Measurements from ENCODE around the gene SKIC8. TPM values are rescaled to one million over a fixed set of nuclear protein-coding genes. Genes with fewer than 3 reads are reported as not detected.

The SKIC8 gene
- total RNA-seq, 1 donor from 2014 or later: 43.6 TPM

DNA sequence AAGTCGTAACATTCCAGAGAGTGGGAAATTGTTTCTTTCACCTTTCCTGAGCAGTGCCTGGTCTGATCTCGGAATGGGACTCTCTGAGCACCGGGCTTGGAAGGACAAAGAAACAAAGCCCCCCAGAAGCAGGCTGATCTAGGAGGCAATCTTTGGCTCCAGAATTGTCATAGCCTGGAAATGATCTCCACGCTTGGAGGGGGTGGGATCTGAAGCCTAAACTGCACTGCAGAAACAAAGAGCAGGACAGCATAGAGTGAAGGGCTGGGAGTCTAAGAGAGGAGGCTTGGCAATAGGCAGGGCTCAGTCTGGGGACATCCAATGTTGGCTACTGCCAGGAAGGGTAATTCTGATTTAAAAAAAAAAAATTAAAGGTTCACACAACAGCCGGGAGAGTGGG, 42.6 kb upstream of the SKIC8 start:
- H3K9me3 Mint-ChIP-seq (ENCODE audit: unreplicated experiment): peaks cover 2% of the 10 kb centered on the region
- Histone ChIP-seq H3K9ac (ENCODE audit: low read length) (no peak overlapping the region), H4K20me1 (ENCODE audit: insufficient read depth, low read length) (no peaks in the 10 kb centered on the region), H3K27ac (ENCODE audit: low read depth, low read length) (no peak overlapping the region), H3K4me2 (ENCODE audit: low read length) (no peak overlapping the region), H3K4me1 (ENCODE audit: insufficient read depth, low read length) (peaks cover 3% of the 10 kb centered on the region), H3K4me3 (ENCODE audit: insufficient read depth, low read depth, low read length) (no peak overlapping the region), H3K79me2 (ENCODE audit: insufficient read depth, low read length) (no peaks in the 10 kb centered on the region), H3K27me3 (ENCODE audit: insufficient read depth, low read length) (peaks cover 76% of the 10 kb centered on the region), H3K9me3 (ENCODE audit: insufficient read depth, low read depth, low read length) (no peaks in the 10 kb centered on the region), H2AFZ (ENCODE audit: low read depth, low read length) (no peak overlapping the region), H3K36me3 (ENCODE audit: insufficient read depth, low read length) (no peaks in the 10 kb centered on the region)
- no peaks in the 10 kb centered on the region for H3K36me3 Mint-ChIP-seq (ENCODE audit: low read depth, unreplicated experiment)
- DNase-seq (ENCODE audit: low read depth) (no peak), FAIRE-seq (no peak)
- no peak overlapping the region for H3K4me3 Mint-ChIP-seq (ENCODE audit: unreplicated experiment)
- H3K27me3 Mint-ChIP-seq (ENCODE audit: low read depth, unreplicated experiment): peaks cover 74% of the 10 kb centered on the region
- H3K27ac Mint-ChIP-seq (ENCODE audit: unreplicated experiment): no peak overlapping the region
- no peak for TF ChIP-seq EZH2 (IDR thresholded peaks at IDR 0.05; ENCODE audit: insufficient read depth, low read length)
- TF ChIP-seq, protein P1, sequence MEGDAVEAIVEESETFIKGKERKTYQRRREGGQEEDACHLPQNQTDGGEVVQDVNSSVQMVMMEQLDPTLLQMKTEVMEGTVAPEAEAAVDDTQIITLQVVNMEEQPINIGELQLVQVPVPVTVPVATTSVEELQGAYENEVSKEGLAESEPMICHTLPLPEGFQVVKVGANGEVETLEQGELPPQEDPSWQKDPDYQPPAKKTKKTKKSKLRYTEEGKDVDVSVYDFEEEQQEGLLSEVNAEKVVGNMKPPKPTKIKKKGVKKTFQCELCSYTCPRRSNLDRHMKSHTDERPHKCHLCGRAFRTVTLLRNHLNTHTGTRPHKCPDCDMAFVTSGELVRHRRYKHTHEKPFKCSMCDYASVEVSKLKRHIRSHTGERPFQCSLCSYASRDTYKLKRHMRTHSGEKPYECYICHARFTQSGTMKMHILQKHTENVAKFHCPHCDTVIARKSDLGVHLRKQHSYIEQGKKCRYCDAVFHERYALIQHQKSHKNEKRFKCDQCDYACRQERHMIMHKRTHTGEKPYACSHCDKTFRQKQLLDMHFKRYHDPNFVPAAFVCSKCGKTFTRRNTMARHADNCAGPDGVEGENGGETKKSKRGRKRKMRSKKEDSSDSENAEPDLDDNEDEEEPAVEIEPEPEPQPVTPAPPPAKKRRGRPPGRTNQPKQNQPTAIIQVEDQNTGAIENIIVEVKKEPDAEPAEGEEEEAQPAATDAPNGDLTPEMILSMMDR (IDR thresholded peaks at IDR 0.05; ENCODE audit: insufficient read depth, low read depth, low read length): no peak
- H3K4me1 Mint-ChIP-seq (ENCODE audit: low read depth, unreplicated experiment): no peaks in the 10 kb centered on the region

DNA sequence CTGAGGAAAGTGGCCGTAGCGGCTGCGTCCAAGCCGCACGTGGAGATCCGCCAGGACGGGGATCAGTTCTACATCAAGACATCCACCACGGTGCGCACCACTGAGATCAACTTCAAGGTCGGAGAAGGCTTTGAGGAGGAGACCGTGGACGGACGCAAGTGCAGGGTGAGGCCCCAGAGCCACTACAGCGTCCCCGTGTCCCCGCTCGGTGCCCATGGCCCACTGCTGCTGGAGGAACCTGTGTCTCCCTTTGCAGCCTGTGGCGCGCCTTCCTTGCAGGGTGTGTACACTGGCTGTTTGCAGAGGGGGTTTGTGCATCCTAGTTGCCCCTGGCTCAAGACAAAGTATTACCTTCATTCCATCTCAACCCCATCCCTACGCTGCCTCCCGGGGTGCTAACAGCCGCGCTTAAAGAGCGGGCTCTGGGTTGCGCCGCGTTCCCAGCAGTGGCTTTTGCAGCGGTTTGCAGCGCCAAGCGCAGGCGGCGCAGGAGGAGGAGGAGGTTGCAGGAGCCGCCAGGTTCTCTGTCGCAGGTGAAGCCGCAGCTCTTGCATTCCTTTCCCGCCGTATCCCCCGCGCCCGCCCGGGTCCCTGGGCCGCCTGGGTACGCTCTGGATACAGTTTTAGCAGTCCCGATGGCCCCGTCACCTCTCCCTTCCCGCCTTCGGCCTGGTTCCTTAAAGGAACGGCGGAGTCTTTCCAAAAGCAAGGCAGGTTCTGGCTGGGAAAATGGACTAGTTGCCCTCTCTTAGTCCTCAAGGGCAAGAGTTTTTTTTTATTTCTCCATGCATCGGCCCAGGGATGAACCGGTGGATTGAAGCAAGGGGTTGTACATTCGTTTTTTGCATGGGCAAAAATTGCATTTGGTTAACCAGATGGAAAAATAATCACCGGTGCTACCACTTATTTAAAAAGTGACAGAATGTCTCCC, 41.9 kb upstream of the SKIC8 start:
- Mint-ChIP-seq H3K27me3 (ENCODE audit: low read depth, unreplicated experiment) (peaks cover 69% of the 10 kb centered on the region), H3K27ac (ENCODE audit: unreplicated experiment) (no peak overlapping the region), H3K4me1 (ENCODE audit: low read depth, unreplicated experiment) (no peaks in the 10 kb centered on the region)

More for the DNA sequence above, 41.9 kb upstream of the SKIC8 start:
- Histone ChIP-seq H3K9ac (ENCODE audit: low read length) (no peak overlapping the region), H3K27ac (ENCODE audit: low read depth, low read length) (no peak overlapping the region), H3K4me3 (ENCODE audit: insufficient read depth, low read depth, low read length) (no peak overlapping the region), H3K27me3 (ENCODE audit: insufficient read depth, low read length) (peaks cover 71% of the 10 kb centered on the region), H3K36me3 (ENCODE audit: insufficient read depth, low read length) (no peaks in the 10 kb centered on the region), H3K4me2 (ENCODE audit: low read length) (no peak overlapping the region), H3K79me2 (ENCODE audit: insufficient read depth, low read length) (no peaks in the 10 kb centered on the region), H2AFZ (ENCODE audit: low read depth, low read length) (no peak overlapping the region), H4K20me1 (ENCODE audit: insufficient read depth, low read length) (no peaks in the 10 kb centered on the region), H3K9me3 (ENCODE audit: insufficient read depth, low read depth, low read length) (no peaks in the 10 kb centered on the region), H3K4me1 (ENCODE audit: insufficient read depth, low read length) (peaks cover 3% of the 10 kb centered on the region)
- no peak overlapping the region for H3K4me3 Mint-ChIP-seq (ENCODE audit: unreplicated experiment)
- DNase-seq (ENCODE audit: low read depth) (no peak), FAIRE-seq (no peak)
- no peaks in the 10 kb centered on the region for H3K36me3 Mint-ChIP-seq (ENCODE audit: low read depth, unreplicated experiment)
- H3K9me3 Mint-ChIP-seq (ENCODE audit: unreplicated experiment): peaks cover 2% of the 10 kb centered on the region
- peak; percentile 83 for TF ChIP-seq EZH2 (IDR thresholded peaks at IDR 0.05; ENCODE audit: insufficient read depth, low read length)
- TF ChIP-seq, protein P1 (IDR thresholded peaks at IDR 0.05; ENCODE audit: insufficient read depth, low read depth, low read length): no peak

Measured in astrocyte (in vitro differentiated cells and primary cell).